Measurements from ENCODE around the gene ERC2.

The ERC2 gene

DNA sequence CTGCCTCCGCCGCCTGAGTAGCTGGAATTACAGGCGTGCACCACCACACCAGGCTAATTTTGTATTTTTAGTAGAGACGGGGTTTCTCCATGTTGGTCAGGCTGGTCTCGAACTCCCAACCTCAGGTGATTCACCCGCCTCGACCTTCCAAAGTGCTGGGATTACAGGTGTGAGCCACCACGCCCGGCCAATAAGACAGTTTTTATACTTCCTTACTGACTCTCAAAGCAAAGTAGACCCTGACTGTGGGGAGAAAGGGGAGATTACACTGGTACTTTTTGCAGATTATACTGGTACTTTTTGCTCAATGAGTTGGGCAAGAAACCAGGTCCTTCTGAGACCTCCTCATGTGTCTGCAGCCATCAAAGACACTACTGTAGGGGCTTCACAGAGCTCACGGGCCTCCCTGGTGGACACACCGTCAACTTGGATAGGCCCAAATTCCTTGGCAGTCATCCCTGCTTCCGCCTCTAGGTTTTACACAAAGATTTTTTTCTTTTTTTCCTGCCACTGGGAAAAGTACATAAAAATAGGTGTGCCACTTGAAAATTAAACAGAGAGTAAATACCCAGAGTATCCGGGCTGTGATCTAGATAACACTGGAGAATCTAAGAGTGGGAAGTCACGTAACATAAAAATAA lies 837.9 kb downstream of the ERC2 start:
- DNase-seq = no peak

DNA sequence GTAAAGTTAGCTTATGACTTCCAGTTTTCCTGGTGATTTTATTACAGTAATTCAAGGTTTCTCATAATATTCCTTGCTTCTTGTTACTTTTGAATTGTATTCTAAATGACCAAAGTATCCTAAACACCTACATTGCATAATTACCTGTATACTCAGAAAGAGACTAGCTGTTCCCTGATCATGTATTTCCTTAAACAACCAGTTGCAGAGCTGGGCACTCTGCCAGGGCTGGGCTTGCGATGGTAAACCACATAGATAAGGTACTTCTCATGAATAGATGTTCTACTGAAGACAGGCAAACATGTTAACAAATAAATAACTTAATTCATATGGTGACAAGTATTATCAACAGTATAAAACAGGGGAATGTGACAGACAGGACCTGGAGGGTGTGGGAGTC lies 838.8 kb downstream of the ERC2 start:
- DNase-seq = peak; percentile 69

DNA sequence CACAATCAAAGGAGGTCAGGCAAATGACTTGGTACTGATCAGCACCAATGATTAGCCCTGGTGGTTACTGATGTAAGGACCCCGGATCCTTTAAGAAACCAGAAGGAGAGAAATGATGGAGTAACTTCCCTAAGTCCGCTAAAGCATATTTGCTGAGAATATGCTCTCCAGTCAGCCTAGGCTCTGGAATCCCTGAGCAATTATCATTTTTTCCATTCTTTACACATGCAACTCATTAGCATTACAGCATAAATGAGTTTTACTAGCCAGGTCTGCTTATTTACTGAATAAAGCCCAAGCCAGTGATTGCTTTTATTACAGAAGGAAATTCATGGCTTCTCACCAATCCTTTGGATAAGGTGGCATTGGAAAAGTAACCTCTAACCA lies 842.0 kb downstream of the ERC2 start:
- no peak for DNase-seq

DNA sequence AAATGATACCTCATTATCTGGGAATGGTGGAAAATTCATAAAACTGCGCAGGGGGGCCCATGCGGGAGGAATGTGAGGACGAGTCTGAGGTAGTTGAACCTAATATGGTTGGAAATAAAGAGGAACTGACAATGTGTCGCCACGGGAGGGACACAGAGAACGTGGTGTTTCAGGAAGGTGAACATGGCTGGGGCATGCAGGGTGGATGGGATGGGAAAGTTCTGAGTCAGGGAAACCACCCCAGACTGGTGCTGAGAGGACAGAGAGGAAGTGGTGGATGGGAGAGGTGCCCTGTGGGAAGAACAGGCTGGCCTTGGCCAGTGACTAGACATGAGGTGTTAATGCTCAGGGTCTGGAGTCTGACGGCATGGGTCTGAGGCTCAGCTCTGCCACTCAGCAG lies 844.0 kb downstream of the ERC2 start:
- peak; percentile 43 for DNase-seq

DNA sequence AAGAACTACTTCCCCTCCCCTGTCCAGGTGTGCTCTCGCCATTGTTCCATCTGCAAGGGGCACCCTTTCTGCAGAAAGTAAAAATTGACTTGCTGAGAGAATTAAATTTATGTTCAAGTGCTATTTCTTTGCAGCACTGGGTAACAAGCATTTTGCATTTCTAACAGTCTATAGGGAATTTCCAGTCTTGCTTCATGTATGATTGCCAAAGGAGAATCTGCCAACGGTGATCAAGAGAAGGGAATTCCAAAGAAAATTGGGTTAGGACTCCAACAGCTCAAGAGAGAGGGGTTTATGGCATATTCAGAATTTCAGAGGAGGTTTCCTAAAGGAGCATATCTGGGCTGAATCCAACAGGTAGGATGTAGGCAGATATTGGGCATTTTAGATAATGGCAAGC lies 844.5 kb downstream of the ERC2 start:
- no peak for DNase-seq

DNA sequence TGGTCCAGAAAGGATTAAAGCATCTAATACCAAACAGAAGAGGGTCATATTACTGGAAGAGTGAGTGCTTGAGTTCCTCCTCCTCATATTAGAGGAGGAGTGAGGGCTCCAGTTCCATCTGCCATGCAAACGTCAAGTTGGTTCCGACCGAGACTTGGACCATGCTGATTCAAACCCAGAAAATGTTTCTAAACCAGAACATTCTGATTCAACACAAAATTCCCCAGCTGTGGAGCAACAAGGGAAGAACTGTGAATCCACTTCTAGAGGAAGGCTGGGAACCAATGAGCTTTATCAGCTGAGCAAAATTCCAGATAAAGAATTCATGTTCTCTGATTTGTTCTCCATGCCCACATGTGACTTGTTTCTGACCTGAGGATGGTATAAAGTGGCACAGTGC lies 845.5 kb downstream of the ERC2 start:
- DNase-seq = no peak

DNA sequence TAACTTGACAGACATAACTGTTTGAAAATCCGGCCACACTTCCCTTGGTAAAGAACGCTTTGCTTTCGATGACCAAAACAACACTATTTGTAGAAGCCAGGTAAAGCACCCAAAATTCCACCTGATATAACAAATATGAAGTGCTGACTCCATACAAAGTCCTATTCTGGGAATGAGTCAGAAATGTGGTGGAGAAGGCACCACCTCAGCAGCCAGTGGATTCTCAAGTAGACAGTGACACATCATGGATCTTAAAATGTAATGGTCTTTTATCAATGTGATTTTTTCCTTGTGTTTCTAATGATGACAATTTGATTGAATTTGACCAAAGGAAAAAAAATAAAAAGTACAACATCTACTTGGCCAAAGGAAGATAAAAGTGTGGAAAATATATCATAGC lies 846.2 kb downstream of the ERC2 start:
- DNase-seq = no peak

DNA sequence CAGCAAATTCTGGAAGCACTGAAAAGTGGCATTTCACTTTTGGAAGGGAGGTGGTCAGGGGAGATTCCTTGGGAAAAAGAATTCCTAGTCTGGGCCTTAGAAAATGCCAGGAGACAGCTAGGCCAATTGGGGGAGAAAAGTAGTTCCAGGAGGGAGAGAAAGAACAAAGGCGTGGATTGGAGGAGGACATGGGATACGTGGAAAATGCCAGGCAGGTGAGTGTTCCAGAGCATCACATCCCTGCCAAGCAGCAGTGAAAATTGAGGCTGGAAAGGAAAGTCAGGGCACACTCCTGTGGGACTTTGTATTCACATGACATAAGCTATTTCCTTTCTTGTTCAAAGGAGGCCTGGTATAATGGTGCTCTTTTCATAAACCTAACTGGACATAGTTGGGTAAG lies 846.6 kb downstream of the ERC2 start:
- no peak for DNase-seq

DNA sequence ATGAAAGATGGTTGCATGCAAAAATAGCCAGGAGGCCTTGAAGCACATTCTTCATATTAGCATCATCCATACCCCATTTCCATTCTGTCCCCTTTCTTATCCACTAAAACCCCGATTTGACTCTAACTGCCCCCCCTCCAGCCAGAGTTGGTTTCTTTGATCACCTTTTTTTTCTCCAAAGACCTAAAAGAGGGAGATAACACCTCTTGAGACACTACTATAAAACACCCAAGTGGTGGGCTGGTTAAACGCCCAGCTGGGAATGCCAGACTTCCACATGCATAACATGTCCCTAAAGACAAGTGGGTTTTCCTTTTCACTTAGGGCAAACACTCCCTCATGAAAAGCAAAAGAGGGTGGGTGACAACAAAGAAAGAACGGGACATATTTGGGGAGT lies 847.2 kb downstream of the ERC2 start:
- no peak for DNase-seq

DNA sequence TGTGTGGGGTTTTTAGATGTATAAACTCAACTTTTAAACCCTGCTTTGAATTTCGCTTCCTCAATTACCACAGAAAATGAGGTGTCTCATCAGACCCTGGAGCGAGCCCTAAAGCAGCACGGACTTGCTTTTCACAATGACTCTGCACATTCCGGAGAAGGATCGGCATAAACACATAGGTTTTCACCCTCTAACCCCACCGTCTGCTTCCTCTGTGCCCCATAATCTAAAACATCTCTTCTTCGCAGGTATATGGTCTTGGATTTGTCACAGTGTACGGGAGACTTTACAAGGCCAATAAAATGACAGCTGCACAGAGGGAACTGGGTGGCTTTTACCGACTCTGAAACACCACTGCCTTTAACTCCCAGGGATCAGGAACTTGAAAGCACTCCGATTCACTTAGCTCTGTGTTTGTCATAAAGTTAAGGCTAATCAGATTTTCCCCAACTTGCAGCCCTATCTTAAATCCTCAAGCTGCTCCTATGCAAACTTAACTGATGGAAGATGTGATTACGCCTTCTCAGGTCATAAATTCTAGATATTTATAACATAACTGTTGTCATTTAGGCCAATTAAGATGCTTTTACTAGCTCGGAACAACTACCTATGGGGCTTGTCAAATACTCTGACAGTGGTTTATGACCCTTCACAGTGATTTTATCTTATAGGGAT lies 847.8 kb downstream of the ERC2 start:
- peak; percentile 67 for DNase-seq

DNA sequence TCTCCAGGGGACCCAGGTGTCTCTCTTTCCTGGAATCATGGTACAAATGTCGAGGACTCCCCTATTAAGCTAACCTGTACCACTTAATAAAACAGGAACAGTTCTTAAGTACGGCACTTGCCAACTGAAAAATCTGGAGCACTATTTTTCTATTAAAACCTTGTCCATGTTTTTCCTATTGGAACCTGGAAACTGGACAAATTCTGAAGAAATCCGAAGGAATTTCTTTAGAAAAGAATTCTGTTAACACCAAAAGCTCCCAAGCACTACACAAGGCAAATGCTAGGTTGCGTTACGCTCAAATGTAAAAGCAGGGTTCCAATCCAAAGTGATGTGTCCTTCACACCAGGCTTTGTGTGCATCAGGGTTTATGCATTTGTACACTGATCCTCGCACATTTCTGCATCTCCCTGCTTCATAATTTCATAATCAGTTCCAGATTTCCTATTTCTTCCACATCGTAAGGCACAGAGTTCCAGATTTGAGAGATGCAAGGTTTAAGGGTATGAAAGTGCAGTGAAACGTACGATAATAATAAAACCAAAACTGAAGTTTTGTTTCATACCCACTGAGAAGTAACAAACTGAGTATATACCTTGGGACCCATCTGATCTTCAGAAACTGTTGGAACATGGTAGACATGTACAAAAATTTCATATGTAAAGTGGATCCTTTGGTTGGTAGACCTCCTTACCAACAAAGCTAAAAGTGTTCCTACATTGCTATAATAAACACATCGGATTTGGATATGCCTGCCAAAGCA lies 849.0 kb downstream of the ERC2 start:
- DNase-seq = no peak

DNA sequence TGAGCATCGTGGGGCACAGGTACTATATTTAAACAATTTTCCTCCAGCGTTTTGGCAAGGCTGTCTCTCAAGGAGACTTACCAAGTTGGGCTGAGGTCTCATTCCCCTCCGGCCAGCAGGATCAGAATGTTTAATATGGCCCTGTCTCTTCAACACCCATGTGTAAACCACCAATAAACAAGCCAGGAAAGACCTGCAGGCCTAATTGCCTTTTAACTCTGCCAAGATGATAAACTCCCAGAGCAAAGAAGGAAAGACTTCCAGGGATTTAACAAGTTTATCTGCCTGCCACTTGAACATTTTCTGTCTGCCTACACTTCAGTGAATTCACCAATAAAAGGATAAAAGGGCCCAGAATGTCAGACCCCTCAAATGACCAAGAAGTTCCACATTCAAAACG lies 850.9 kb downstream of the ERC2 start:
- no peak for DNase-seq

DNA sequence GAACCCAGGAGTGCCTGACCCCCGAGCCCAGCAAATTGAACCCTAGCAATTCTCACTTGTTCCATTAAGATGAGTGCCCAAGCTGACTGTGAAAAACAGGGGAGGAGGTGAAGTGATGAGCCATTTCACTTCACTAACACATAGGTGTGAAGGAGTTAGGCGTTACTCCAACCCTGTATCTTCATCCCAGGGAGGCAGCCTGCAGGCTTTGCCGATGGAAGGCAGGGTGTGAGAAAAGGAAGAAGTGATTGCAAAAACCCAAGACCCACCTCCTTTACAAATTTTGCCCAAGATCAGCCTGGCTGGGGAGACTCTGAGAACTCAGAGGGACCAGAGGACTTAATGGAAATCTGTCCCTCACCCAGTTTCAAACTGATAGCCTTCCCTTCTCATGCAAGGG lies 851.5 kb downstream of the ERC2 start:
- DNase-seq = no peak

DNA sequence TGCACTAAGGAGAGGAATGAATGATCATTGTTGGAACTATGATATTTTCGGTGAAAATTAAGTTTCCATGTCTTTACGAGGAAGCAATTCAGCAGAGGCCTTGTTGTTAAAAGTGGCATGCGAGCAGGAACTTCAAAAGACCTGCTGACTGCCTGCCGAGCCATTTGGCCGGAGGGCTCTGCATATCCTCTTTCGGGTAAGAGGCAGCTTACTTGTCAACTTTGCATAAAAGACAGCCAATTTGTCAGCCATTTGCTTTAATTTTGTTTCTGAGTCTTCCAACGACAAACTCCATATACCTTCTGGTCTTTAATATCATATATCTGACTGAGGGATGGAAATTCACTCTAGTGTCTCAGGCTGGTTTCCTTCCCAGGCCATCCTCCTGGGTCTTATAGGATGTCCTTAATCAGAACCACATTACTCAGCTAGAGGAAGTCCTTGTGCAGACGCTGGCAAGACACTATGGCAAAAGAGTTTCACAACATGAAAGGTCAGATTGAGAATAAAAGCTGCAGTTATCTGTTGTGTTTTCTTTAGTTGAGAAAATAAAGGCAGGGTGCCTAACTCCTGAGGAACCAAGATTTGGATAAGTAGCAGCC lies 852.5 kb downstream of the ERC2 start:
- DNase-seq = peak; percentile 27

DNA sequence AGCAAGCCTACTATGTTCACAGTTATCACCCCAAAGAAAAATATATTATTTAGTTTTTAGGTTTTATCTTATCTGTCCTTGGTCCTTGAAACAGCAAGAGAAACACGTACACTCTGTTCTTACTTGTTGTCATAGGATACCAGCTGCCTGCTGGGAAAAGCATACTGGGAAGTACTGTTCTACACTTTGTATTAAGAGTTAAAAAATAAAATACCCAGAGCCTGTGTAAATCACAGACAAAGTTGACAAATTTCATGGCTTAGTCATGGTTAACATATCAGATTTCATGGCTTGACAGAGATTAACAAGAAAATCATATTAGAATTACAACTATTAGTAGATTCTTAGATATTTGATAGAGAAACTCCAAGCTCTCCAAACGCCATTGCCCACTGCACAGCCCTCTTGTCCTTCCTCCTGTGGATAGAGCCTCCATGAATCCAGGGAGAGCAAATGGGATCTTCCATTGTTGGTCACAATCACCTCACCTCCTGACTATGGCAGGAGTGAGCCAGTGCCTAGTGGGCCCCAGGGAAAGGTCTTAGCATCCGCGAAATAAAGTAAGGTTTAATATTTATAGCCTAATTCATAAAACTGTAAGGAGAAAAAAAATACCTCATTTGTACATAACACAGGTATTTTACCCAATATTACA lies 853.1 kb downstream of the ERC2 start:
- no peak for DNase-seq

DNA sequence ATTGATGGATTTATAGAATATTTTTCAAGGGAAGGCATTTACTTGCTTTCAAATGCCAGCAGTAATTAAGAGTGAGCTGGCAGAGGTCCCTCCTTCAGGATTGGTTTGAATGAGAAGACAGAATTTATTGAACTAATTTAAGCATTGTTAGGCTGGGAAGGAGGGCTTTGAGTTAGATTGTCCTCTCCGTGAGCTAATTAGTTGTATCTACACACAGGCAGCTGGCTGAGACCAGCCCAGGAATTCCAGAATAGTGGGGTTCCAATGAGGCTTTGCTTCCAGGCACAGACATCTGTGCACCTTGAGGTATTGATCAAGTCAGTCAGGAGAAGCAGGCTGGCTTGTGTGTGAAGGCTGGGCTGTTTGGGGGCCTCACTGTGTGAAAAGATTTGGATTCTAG lies 857.1 kb downstream of the ERC2 start:
- DNase-seq = no peak

DNA sequence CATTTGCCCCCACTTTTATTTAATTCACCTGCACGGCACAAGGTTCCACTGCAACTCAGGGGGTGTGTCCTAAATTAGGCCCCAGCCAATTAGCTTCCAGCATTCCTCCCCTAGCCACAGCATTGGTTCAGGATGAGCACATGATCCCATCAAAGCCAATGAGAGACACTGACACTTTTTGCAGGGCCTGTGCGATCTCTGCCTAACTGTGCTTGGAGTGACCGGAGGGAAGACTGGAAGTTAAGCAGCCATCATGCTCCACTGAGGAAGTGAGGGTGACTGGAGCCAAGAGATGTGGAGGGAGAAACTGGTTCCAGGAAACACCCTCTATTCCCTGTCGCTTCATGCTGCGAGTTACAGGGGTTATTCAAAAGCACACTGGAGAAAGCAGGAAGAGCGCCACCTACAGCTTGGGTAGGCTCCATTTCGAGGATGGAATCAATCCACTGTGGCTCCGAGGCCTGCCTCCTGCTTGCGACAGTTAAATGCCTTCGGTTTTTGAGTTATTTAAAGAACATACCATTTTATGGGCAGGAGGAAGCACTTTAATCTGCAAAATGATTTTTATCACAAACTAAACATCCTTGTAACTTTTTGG lies 858.9 kb downstream of the ERC2 start:
- no peak for DNase-seq

DNA sequence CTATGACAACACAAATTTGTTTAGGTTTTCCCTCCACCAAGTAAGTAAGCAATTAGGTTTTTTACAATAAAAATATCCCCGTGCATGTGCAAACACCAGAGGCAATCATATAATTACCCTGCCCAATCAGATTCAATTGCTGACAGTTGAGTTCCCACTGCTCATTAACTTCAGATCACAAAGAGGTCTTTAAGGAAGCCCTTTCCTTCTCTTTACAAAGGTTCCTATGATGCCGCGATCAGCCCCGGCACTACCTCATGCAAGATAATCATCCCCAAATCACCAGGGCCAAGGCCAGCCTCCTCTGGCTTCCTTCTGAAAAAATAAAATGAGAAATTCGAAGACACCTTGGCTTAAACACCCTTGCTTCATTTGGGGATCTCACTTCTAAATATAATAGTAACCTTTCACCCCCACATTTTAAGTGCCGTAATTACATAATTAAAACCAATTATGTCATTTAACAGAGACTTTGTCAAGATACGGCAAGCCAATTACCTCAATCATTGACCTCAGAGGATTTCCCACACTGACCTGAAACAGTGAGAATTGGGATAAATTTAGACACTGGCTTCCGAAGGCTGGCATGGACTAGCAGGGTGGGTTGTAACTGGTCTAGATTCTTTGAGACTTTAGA lies 859.8 kb downstream of the ERC2 start:
- DNase-seq = no peak

DNA sequence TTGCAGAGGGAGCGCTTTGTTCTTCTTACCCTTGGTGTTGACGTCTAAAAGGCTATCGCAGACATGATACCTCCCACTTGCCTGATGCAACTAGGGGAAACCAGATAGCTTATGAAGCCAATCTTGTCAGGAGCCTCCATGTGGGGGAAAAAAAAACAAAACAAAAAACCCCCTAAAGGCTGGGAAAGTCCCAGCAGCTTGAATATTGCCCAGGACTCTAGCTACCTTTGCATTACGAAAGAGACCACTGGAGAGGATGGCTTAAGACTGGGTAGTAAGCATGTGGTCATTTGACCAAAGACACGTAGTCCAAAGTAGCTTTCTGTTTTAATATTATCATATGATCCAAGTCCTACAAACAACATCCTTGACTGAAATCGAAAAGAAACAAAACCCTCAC lies 860.4 kb downstream of the ERC2 start:
- DNase-seq = no peak

DNA sequence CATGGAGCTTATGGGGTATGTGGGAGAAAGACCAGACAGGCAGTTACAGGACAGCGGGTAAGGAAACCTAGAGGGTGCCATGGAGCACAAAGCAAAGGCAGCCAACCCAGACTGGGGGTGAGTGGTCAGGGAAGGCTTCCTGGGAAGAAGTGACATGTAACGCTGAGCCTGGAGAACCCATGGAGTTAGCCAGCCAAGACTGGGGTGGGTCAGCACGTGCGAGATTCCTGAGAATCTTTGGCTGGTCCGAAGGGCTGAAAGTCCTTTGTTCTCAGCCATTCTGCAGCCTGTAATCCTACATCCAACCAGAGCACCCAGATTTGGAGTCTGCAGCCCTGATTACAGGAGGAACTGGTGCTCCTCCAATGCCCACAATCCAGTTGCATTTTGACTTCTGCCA lies 861.1 kb downstream of the ERC2 start:
- DNase-seq = no peak

DNA sequence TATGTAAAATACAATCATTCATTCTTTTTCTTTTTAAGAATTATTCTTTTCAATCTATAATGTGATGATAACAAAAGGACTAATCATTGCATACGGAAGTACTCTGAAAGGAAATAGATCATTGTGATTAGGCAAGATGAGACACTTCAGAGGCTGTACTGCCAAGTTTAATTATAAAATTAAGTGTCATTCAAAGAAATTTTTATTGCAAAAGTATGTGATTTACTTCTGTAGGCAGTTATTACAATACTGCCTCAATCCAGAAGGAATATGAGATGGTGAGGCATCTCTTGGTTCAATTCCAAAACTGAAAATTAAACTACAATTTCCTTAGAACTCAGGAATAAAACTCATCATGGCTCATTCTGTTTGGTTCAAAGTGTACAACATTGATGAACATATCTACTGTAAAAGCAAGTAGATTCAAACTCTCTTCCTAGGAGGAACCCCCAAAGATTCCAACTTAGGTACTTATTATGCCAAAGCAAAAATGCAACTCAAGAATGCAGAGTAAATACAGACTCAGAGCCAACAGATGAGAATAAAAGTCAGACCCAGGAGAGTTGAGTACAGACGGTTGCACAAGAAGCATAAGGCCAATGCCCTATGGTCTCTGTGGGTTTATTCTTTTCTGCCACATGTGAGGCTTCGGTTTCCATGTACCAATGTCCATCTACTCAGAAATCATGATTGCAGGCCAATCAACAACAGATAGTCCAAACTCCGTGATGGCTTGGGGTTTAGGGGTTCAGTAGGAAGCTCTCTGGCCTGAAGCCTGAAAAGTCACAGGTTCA lies 862.6 kb downstream of the ERC2 start:
- DNase-seq = no peak

DNA sequence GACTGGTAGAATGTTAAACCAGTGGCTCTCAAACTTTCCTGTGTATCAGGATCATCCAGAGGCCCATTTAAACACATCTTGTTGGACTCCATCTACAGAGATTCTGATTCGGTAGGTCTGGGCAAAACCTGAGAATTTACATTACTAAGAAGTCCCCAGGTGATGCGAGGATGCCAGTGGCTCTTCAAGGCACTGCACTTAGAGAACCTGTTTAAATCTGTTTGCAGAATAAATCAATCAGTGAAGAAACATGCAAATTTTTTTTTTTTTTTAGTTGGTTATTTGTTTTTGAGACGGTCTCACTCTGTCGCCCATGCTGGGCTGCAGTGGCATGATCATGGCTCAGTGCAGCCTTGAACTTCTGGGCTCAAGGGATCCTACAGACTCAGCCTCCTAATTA lies 863.4 kb downstream of the ERC2 start:
- no peak for DNase-seq

All from RPMI8226 (cell line).